CD4-positive, alpha-beta T cell treated with Interleukin-17A for 1 hour (primary cell): ENCODE results near the gene CAPS.

Experiments
- DNase-seq: peaks from one replicate; pipeline ENCODE4 v3.0.0-alpha.2; 2020

The CAPS gene

GRCh38 chr19:5936292-5936592, 22.2 kb downstream of the CAPS start:
- DNase-seq = no peak

DNA sequence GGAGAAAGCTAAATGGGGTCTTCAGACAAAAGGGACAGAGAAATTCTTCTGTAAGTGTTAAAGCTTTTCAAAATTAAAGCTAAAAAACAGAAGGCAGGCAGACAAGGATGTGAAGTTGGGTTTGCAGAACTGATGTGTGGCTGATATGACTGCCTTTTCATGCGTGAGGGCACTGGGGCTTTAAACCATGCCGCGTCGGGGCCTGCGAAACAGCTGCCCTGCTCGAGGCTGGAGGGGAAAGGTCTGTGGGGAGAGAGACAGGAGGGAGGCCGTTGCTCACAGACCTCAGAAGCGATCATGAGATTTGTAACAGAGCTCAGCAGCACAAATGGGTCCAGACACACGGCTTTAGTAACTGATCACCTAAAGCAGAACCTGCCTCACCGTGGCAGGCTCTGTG, 23.5 kb downstream of the CAPS start:
- no peak for DNase-seq

DNA sequence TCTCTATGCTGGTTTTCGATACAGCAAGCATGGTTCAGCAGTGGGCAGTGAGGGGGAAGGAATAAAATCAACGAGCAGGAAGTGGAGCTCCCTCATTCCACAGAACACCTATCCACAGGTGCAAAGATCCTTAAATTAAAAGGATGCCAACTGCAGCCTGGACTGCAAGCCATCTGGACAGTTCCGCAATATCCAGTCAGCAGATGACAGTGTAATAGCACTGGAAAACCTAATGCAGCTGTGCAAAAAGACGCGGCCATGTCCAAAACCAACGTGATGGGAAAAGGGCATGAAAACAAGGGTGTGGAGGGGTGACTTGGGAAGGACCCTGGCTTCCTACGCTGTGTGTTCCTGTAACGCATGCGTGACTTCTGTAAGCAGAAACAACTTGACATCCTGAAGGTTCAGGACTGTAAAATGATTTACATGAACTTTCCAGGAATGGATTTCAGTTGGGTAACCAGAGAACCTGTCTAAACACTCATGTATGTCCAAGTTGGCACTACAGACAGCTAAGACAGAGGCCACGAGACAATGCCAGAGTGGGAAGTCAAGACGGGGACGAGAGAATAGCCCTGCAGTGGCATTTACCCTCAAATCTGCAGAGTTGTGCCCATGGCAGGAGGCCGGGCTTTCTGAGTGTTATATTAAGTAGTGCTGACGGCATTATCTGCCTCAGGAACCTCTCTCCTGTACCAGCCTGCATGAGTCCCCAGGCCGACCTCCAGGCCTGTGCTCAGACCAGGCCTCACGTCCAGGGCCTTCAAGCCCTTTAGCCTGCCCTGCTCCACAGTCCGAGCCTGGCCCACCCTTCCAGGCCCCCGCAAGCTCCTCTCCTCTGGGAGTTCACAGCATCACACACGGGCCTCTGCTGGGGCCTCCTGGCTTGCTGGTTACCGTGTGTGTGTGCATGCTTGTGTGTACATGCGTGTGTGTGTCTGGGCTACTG, 26.5 kb downstream of the CAPS start:
- DNase-seq = no peak

DNA sequence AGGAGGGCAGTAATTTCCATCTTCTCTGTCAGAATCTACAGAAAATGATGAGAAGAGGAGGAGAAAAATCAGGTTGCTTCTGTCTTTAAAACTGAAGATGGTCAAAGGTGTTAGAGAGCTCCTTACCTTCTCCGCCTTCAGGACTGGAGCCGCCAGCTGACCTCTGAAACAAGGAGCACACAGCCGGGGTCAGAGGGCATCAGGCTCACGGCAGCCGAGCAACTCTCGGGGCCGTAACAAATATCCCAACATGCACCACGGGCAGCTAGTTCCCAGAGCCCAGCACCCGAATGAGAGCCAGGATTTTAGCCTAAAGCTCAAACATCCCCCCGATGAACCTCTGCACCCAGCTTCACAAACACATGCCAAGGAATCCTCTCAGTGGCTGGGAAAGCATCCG, 27.6 kb downstream of the CAPS start:
- no peak for DNase-seq

GRCh38 chr19:5943045-5943444, 29.0 kb downstream of the CAPS start:
- no peak for DNase-seq

DNA sequence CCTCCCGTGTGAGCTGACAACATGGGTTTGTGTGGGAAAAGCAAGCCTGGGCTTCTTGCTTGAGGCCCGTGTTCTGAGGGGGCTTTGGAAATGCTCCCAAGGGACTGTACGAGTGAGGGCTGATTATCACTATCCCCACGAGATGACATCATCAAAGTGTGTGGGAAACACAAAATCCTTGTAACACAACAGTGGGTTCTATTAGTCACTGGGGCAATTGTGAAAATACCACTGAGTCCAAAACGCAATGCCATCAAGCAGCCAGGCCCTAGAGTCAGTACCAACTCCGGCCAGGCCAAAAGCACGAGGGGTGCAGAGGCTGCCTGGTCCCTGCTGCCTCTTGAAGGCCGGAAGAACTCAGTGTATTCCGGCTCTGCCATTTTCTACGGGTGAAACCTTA, 29.6 kb downstream of the CAPS start:
- DNase-seq = no peak

DNA sequence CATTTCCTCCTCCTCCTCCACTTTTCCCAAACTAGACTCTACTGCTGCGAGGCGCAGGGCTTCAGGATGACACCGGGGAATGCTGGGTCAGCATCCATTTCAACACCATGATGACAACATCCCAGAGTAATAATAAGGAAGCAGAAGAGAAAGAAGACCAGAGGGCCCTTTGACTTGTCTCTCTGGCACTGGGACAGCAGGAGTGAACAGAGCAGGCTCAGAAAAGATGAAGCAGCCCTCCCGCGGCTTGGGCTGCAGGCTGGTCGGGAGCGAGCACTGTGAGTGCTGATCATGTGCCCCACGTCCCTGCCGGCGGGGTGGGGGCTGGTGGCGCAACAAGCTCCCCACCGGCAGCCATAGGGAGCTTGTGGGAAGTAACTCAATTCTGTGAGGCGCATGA, 33.4 kb downstream of the CAPS start:
- no peak for DNase-seq

GRCh38 chr19:5948752-5949564, 34.9 kb downstream of the CAPS start:
- DNase-seq = peak; percentile 27

DNA sequence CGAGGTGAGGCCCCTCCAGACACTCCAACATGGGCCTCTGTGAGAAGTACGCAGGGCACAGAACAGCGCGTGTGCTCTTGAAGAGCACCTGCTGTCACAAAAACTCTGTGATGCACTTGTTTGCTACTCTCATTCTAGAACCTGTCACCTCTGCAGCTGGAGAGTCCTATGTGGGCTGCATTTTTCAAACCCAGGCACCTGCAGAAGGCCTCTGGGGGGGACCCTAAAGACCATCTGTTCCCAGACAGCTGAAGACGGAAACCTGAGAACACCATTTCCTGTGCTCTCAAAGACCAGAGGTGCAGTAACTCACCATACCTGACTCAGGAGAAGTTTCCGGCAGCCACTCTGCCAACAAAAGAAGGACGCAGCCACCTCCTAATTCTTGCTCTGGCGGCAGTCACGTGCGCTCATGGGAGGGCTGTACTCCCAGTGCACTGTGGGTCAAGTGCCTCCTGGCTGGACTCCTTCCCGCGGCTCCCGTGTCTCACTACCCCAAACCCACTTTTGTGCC, 35.8 kb downstream of the CAPS start:
- DNase-seq = peak; percentile 46

- DNase-seq = peak; percentile 24
Observed at GRCh38 chr19:5950741-5951140, 36.7 kb downstream of the CAPS start.

DNA sequence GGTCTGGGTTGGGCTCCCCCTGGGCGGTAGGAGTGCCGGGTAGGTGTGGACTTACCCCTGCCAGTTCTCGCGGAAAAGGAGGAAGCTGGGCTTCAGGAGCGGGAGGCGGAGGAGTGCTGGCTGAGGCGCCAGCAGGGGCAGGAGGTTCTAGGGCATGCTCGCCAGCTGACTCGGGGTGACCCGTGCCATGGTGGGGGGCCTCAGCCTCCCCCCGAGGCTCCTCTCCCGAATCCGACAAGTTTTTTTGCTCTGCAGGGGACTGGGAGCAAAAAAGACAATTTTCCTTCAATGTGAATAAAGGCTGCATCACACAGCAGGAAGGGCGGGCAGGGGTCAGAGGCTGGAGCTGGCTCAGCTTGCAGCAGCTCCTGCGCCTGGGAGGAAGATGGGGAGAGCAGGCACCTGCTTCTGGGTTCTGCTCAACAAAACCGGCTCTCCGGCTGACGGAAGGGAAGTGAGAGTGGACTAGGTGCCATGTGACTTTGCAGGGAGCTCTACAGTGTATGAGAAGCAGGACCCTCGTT, 37.3 kb downstream of the CAPS start:
- DNase-seq = no peak

GRCh38 chr19:5952193-5953029, 38.4 kb downstream of the CAPS start:
- DNase-seq = no peak

- DNase-seq = peak; percentile 23
Observed at GRCh38 chr19:5953030-5953589, 39.1 kb downstream of the CAPS start.

DNA sequence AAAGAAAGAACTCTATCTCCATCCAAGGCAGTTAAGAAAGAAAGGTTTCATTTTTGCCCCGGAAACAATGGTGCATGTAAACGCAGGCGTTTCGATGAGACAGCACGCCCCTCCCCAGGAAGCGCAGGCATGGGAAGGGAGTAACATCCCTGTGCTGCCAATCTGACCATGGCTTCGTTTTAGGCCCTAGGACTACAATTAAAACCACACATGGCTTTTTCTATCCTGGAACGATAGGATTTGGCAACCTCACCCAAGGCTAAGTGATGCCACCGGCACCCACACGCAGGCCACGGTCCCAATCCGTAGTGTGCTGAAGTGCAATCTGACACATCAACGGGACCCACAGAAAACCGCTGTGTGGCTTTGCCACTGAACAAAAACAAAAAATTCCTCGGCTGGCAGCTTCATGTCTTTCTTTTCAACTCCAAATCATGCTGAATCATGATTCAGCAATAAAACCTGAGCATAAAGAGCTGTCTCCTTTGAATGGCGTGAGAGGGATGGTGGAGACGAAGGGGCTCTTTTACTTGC, 39.7 kb downstream of the CAPS start:
- peak; percentile 36 for DNase-seq

DNA sequence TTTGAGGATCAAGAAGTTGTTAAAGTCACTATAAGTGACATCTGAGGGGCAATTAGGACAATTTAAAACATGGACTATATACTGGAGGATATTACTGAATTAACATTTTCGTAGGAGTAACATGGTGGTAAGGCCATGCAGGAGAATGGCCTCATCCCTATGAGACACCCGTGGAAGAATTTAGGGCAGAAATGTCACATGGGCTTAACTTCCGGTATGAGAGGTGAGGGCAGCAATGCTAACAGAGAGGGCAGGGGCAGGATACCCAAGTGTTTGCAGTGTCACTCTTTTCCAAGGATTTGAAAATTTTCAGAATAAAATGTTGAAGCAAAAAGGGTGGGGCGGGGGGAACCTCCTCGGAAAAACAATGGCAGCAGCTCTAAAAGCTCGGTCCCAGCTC, 40.2 kb downstream of the CAPS start:
- no peak for DNase-seq

DNA sequence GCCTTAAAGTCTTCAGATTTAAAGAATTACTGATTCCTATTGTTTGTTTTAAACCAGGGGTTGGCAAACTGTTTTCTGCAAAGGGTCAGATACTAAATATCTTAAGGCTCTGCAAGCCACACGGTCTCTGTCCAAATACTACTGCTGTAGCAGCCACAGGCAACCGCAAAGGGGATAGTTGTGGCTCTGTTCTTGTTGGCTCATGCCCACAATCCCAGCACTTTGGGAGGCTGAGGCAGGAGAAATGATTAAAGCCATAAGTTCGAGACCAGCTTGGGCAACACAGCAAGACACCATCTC, 41.5 kb downstream of the CAPS start:
- DNase-seq = no peak

DNA sequence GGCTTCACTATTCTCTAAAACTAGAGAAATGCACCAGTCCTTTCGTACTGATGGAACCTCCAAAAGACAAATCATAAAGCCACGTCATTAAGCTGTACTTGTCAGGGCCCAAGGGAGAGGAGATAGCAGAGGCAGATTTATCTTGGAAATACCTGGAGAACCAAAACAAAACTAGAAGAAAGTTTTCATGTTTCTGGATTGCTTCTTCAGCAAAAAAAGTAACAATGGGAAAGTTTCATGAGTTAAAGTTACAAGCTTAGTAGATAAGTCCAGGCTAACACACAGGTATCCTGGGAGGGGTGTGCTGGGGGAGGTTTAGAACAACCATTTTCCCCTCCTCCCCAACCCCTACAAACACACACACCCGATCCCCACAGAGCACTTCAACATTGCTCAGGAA, 42.3 kb downstream of the CAPS start:
- no peak for DNase-seq

- DNase-seq = no peak
Observed at GRCh38 chr19:5956728-5957127, 42.7 kb downstream of the CAPS start.

DNA sequence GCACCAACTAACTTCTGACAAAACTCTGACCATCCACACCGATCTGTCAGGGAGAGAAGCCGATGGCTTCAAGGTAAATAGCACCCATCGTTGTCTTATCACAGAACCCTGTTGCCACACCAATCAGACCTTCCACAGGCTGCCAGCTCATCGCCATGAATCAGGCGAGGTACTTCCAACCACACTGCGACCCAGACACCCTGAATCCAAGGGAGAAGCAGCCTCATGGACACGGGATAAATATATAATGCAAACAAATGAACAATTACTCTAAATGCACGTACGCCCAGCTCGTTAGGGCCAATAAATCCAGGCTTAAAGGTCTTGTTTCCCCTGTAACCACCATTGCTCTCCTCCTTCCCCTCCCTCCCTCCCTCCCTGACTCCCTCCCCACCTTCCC, 43.1 kb downstream of the CAPS start:
- no peak for DNase-seq

DNA sequence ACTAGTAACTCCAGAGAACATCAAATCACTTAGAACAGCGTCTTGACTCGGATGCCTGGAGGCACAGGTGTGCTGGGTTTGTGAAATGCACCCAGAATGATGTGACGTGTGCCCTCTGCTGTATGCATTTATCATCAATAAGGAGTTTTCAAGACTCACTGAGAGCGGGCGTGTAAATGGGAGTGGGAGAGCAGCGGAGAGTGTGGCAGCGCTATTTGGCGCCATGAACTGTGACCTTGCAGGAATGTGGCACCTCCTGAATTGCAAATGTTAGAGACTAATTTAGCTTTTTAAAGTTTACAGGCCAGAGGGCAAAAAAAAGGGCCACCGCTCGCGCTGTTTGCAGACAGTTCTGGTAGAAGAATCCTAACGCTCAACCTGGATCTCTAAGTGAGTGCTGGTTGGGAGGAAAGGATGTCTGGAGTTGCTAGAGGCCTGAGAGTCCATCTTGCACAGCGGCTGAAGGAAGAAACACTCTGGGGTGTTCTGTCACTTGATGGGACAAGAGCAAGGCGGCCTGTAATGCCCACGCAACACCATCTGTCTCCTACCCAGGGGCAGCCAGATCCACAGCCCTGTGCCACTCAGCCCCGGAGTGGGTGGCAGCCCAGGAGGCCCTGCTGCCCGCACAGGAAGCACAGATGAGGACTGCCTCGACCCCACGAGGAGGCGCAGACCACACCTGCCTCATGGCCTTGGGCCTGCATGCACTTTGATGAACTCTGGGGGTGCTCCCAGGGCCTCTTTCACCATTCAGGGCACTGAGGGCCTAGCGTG, 44.2 kb downstream of the CAPS start:
- no peak for DNase-seq

- no peak for DNase-seq
Observed at GRCh38 chr19:5958851-5959122, 44.7 kb downstream of the CAPS start.
